Measurements from ENCODE around the gene ZNHIT2. TPM values are rescaled to one million over a fixed set of nuclear protein-coding genes. Genes with fewer than 3 reads are reported as not detected.

Gene ZNHIT2
- total RNA-seq, 1 experiment from 2014 or later: 13.2 TPM

- CTCF ChIA-PET: no interaction called here
- no peak for DNase-seq
- peaks cover 19% of the 10 kb centered on the region for H3K4me1 Mint-ChIP-seq (ENCODE audit: low read depth, unreplicated experiment)
- no peak overlapping the region for H3K4me3 Mint-ChIP-seq (ENCODE audit: low read depth, unreplicated experiment)
- no peak overlapping the region for H3K27ac Mint-ChIP-seq (ENCODE audit: unreplicated experiment)
- H3K9me3 Mint-ChIP-seq (ENCODE audit: low read depth, unreplicated experiment): no peaks in the 10 kb centered on the region
- TF ChIP-seq, protein P1, sequence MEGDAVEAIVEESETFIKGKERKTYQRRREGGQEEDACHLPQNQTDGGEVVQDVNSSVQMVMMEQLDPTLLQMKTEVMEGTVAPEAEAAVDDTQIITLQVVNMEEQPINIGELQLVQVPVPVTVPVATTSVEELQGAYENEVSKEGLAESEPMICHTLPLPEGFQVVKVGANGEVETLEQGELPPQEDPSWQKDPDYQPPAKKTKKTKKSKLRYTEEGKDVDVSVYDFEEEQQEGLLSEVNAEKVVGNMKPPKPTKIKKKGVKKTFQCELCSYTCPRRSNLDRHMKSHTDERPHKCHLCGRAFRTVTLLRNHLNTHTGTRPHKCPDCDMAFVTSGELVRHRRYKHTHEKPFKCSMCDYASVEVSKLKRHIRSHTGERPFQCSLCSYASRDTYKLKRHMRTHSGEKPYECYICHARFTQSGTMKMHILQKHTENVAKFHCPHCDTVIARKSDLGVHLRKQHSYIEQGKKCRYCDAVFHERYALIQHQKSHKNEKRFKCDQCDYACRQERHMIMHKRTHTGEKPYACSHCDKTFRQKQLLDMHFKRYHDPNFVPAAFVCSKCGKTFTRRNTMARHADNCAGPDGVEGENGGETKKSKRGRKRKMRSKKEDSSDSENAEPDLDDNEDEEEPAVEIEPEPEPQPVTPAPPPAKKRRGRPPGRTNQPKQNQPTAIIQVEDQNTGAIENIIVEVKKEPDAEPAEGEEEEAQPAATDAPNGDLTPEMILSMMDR (IDR thresholded peaks at IDR 0.05; ENCODE audit: unreplicated experiment): no peak
- BruUV-seq (replicated peaks): no TSS peak
- H3K36me3 Mint-ChIP-seq (ENCODE audit: insufficient read depth, unreplicated experiment): no peaks in the 10 kb centered on the region
- intact Hi-C loops (cut with micrococcal nuclease; ENCODE audit: unreplicated experiment): no loop called here
- H3K27me3 Mint-ChIP-seq (ENCODE audit: unreplicated experiment): no peaks in the 10 kb centered on the region
Measured at GRCh38 chr11:65156926-65157325, 39.4 kb upstream of the ZNHIT2 start.

GRCh38 chr11:65156256-65156655, 38.8 kb upstream of the ZNHIT2 start:
- Mint-ChIP-seq H3K9me3 (ENCODE audit: low read depth, unreplicated experiment) (no peaks in the 10 kb centered on the region), H3K27ac (ENCODE audit: unreplicated experiment) (no peak overlapping the region)

GRCh38 chr11:65152122-65152521, 34.6 kb upstream of the ZNHIT2 start:
- intact Hi-C loops (cut with micrococcal nuclease; ENCODE audit: unreplicated experiment): no loop called here
- Mint-ChIP-seq H3K27ac (ENCODE audit: unreplicated experiment) (no peak overlapping the region), H3K27me3 (ENCODE audit: unreplicated experiment) (no peaks in the 10 kb centered on the region), H3K9me3 (ENCODE audit: low read depth, unreplicated experiment) (no peaks in the 10 kb centered on the region), H3K4me1 (ENCODE audit: low read depth, unreplicated experiment) (peaks cover 45% of the 10 kb centered on the region), H3K4me3 (ENCODE audit: low read depth, unreplicated experiment) (no peak overlapping the region), H3K36me3 (ENCODE audit: insufficient read depth, unreplicated experiment) (no peaks in the 10 kb centered on the region)
- TF ChIP-seq, protein P1 (IDR thresholded peaks at IDR 0.05; ENCODE audit: unreplicated experiment): no peak
- CTCF ChIA-PET: interaction anchor here (1.2 kb wide), 1 partner anchor 17 kb away, joined by 4 read pairs; no protein-coding TSS in a partner anchor
- DNase-seq: no peak
- no TSS peak for BruUV-seq (replicated peaks)

More at GRCh38 chr11:65156256-65156655, 38.8 kb upstream of the ZNHIT2 start:
- peaks cover 26% of the 10 kb centered on the region for H3K4me1 Mint-ChIP-seq (ENCODE audit: low read depth, unreplicated experiment)
- BruUV-seq (replicated peaks): no TSS peak
- CTCF ChIA-PET: no interaction called here
- DNase-seq: no peak
- no peaks in the 10 kb centered on the region for H3K27me3 Mint-ChIP-seq (ENCODE audit: unreplicated experiment)
- no peak overlapping the region for H3K4me3 Mint-ChIP-seq (ENCODE audit: low read depth, unreplicated experiment)
- TF ChIP-seq, protein P1 (IDR thresholded peaks at IDR 0.05; ENCODE audit: unreplicated experiment): no peak
- H3K36me3 Mint-ChIP-seq (ENCODE audit: insufficient read depth, unreplicated experiment): no peaks in the 10 kb centered on the region
- intact Hi-C loops (cut with micrococcal nuclease; ENCODE audit: unreplicated experiment): no loop called here

DNA sequence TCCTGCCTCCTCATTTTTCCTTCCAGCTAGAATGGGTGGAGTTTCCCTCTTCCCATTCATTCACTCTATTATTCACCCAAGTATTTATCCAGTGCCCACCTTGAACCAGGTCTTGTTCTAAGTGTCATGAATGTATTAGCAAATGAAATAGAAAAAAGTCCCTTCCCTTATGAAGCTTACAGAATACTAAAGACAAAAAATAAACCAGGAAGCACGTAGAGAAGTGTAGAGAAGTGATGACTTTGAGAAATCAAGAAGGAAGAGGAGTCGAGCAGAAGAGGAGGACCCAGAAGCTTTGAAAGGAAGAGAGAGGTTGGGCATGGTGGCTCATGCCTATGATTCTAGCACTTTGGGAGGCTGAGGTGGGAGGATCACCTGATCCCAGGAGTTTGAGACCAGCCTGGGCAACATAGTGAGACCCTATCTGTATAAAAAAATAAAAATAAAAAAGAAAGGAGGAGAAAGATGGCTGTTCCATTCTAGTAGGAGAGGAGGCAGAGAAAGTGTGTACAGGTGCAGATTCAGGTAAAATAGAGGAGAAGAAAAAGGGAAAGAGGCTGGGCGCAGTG, 33.9 kb upstream of the ZNHIT2 start:
- H3K9me3 Mint-ChIP-seq (ENCODE audit: low read depth, unreplicated experiment): no peaks in the 10 kb centered on the region
- TF ChIP-seq, protein P1 (IDR thresholded peaks at IDR 0.05; ENCODE audit: unreplicated experiment): no peak
- BruUV-seq (replicated peaks): no TSS peak
- H3K4me3 Mint-ChIP-seq (ENCODE audit: low read depth, unreplicated experiment): peak overlapping the region; percentile 24
- H3K36me3 Mint-ChIP-seq (ENCODE audit: insufficient read depth, unreplicated experiment): no peaks in the 10 kb centered on the region
- H3K27ac Mint-ChIP-seq (ENCODE audit: unreplicated experiment): peak overlapping the region; percentile 57
- H3K27me3 Mint-ChIP-seq (ENCODE audit: unreplicated experiment): no peaks in the 10 kb centered on the region
- no peak for DNase-seq
- intact Hi-C loops (cut with micrococcal nuclease; ENCODE audit: unreplicated experiment): loop anchor here (2.0 kb wide), 2 partner anchors 17 to 29 kb away; partner anchors contain the start of genes CAPN1 and SYVN1
- CTCF ChIA-PET: no interaction called here
- peaks cover 45% of the 10 kb centered on the region for H3K4me1 Mint-ChIP-seq (ENCODE audit: low read depth, unreplicated experiment)

Data from Calu3 (cell line).